ENCODE data around the gene P4HTM.
A peak's percentile ranks its signal among the peaks of the same experiment; 100 is the strongest.

P4HTM gene

DNA sequence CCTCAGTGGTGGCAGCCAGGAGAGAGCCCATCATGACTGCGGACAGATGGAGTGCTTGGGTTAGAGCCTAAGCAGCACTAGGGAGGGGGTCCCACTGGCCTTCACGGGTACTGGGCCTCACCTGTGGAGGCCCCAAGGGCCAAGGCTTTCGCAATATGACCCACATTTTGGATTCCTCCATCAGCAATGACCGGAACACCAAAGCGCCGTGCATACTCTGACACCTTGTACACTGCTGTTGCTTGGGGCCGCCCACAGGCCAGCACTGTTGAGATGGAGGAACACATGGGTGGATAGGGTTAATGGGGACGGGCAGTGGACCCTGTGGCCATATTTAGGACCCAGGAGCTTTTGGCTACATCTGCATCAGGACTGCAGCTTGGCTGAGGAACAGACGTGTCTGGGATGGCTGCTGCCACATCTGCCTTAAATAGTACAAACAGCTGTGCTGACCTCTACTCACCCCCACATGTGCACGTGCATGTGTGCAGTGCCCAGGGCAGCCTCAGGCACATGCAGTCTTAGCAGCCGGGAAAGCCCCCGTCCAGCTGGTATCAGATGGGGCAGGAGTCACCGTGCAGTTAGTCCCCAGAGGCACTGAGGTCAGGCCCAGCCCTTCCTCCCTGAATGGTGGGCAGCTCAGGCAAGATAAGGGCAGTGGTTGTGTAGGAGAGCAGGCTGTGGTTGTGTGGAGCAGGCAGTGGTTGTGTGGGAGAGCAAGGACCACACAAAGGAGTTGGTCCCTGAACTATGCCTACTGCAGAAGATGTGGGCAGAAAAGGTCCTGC, 35.2 kb downstream of the P4HTM start:
- DNase-seq (ENCODE audit: low read depth in 2 of 2), result no peak

- DNase-seq (ENCODE audit: low read depth in 2 of 2), result no peak
These were observed 35.9 kb downstream of the P4HTM start for GRCh38 chr3:49025793-49026520.

DNA sequence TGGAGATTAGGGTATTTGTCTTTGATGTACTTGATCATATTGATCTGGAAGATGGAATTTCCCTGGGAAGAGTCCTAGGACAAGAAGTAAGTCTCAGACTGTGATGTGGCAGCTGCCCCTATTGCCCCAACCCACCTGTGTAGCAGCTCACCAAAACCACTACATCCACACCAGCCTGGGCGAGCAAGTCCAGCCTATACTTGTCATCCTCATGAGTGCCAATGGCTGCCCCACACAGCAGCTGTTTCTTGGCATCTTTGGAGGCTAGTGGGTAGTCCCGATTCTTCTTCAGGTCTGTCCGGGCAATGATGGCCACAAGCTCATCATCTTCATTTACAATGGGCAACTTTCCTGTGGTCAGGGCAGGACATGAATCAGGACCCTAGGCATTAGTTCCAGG, 36.5 kb downstream of the P4HTM start:
- DNase-seq (ENCODE audit: low read depth in 2 of 2), result no peak

DNA sequence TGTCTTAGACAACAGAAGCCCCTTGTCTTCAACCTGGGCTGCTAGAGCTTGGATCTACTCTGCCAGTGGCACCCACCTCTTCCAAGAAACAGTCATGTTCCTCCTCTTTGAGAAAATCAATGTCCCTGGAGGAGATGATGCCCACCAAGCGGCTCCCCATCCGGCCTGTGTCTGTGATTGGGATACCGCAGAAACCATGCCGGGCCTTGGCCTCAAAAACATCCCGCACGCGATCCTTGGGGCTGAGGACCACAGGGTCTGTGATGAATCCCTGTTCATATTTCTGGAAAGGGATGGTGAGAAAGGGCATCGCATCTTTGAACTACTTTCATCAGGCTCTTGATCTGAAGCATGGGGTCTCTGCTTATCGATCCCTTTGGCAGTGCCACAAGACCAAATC, 37.6 kb downstream of the P4HTM start:
- DNase-seq (ENCODE audit: low read depth in 2 of 2), result no peak

DNA sequence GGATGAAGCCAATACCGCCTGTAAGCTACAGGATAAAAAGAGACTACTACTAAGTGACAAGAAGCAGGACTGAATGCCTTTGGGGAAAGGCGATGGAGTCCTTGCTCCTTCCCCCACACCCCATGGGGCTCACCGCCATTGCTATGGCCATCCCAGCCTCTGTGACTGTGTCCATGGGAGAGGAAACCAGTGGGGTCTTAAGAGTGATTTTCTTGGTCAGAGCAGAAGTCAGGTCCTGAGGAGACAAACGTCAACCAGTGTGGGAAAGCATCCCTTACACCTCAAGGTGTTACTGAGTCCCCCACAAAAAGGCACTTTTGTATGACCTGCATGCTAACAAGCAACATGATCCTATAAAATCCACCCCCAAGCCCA, 38.2 kb downstream of the P4HTM start:
- no peak for DNase-seq (ENCODE audit: low read depth in 2 of 2)

GRCh38 chr3:49028673-49029562, 38.9 kb downstream of the P4HTM start, which contains the start of gene IMPDH2:
IMPDH2 (minus strand) TSS chr3:49029398; CDS start chr3:49029350, 48 bp downstream.
- peak; percentile 89 to 92 for DNase-seq (ENCODE audit: low read depth in 2 of 2)

DNA sequence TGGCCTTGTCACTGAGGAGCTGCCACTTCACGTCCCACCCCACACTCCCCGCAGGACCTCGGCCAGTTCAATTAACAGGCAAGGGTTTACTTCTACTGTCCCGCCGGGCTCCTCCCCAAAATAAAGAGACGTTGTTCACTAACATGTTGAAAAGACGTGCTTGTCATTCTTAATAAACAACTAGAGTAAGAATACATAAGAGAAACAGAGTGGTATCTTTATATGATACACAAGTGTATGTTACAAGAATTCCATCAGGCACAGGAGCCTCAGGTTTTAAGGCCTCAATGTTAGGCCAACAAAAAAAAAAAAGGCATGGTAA, 39.5 kb downstream of the P4HTM start:
- no peak for DNase-seq (ENCODE audit: low read depth in 2 of 2)

- no peak for DNase-seq (ENCODE audit: low read depth in 2 of 2)
These were observed 40.3 kb downstream of the P4HTM start for GRCh38 chr3:49030321-49030720.

DNA sequence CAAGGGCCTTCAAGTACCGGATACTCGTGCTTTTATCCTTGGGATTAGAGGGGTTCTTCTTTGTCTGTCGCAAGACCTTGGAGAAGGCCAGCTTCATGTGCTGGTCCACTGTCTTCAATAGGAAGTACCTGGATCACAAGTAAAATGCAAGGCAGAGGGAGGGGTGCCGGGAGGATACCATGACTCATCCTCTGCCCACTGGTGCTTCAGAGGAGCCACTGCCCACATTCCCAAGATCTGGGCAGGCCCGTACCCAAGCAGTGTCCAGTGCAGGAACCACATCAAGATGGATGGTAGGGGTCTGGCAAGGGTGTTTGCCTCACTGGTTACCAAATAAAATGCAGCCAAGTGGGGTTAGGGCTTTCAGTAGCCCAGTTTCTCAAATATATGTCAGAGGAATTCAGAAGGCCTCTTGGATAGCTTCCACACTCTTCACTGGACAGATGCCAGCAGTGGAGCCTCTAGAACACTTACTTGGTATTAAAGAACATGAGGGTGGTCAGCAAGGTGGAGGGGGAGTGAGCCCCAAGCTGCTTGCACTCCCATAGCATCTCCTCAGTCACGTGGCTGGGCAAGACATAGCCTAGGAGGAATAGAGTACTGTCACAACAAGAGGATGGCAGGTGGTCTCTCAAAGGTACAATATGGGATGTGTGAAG, 42.7 kb downstream of the P4HTM start:
- DNase-seq (ENCODE audit: low read depth in 2 of 2), result no peak

DNA sequence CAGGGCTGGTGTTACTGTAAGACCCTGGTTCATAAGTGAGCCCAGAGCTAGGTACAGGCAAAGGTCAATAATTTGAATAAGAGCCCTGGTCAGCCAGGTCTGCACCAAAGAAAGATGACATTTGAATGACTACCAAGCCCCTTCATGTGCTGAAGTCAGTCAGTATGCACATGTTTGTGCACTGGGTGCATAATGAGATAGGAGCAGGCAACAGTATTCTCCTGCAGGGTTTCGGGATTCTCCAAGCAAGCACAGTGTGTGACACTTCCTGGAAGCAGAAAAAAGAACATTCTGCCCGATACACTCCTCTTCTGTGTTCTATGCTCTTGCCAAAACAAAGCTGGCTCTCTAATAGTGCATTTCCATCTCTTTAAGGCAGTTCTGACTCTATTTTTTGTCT, 44.6 kb downstream of the P4HTM start:
- DNase-seq (ENCODE audit: low read depth in 2 of 2), result no peak

- DNase-seq (ENCODE audit: low read depth in 2 of 2), result no peak
These were observed 45.2 kb downstream of the P4HTM start for GRCh38 chr3:49035281-49035680.

GRCh38 chr3:49053543-49053942, 63.5 kb downstream of the P4HTM start:
- DNase-seq (ENCODE audit: low read depth in 2 of 2), result no peak

GRCh38 chr3:49054344-49054862, 64.4 kb downstream of the P4HTM start:
- no peak for DNase-seq (ENCODE audit: low read depth in 2 of 2)

Measured in stimulated activated CD4-positive, alpha-beta T cell treated with anti-CD3 and anti-CD28 coated beads, Interleukin-1b, Interleukin-23, amount 100 ng/mL, for 4 hours (primary cell).